ENCODE data around the gene OCRL.

DNA sequence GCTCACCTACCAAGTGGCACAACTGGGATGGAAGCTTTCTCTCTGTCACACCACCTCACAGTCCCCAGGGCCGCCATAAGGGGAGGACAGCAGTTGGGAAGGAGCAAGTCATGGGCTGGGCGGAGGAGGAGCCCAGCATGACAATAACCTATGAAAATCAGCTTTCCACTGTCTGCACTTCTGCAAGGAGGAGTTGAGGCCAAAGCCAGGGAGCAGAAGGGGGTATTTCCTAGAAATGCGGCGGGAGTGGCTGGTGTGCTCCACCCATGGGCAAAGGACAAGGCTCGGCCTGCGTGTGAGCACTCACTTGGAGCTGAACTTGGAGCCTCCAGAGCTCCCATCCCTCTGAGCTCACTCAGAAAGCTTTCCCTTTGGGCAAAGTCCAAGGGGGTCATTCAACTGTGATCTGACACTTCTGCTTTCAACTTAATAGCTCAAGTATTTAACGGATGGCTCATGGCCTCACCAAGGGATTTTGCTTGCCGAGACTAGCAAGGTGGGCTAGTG, 96.2 kb downstream of the OCRL start:
- no peak for TF ChIP-seq CTCF (IDR thresholded peaks at IDR 0.05)
- no peak for TF ChIP-seq POLR2A (IDR thresholded peaks at IDR 0.05; ENCODE audit: low read depth)
- TF ChIP-seq EP300 (IDR thresholded peaks at IDR 0.05), result no peak

All from esophagus muscularis mucosa (tissue), 4 donors.